ENCODE data around the gene KL. TPM values are rescaled to one million over a fixed set of nuclear protein-coding genes. Genes with fewer than 3 reads are reported as not detected.

The KL gene
- polyA plus RNA-seq, 1 of the 3 experiments (the other 2 are of a cell fraction), result 0.02 TPM

- POLR2A ChIA-PET, result no interaction called here
- no peaks in the 10 kb centered on the region for H3K79me2 ChIP-seq (ENCODE audit: insufficient read depth)
- no peaks in the 10 kb centered on the region for H3K36me3 ChIP-seq (replicated peaks in 1 of 2; ENCODE audit: control insufficient read depth in 1 of 2, insufficient read depth in 2 of 2, low read length in 1 of 2)
- 65% methylated on average over 4 of the region's 4 CpGs for WGBS (ENCODE audit: low lambda C conversion rate)
- H2AFZ ChIP-seq (ENCODE audit: low read depth), result no peak overlapping the region
- H3K9me2 ChIP-seq, result no peaks in the 10 kb centered on the region
- H4K20me1 ChIP-seq (ENCODE audit: insufficient read depth), result no peaks in the 10 kb centered on the region
- peaks cover 0 to 7% of the 10 kb centered on the region in 2 experiments; a peak in 2 of 4 replicates for H3K4me1 ChIP-seq (ENCODE audit: control insufficient read depth in 1 of 2, insufficient read depth in 2 of 2, low read depth in 1 of 2, low read length in 1 of 2)
- no peaks in the 10 kb centered on the region for H3F3A ChIP-seq (replicated peaks; ENCODE audit: insufficient read depth)
- H3K4me2 ChIP-seq, result no peak overlapping the region
- no peak overlapping the region for H3K27ac ChIP-seq (ENCODE audit: low read depth in 2 of 2, low read length in 1 of 2)
- CTCF ChIA-PET, result interaction anchor here (1.4 kb wide), 1 partner anchor 21 kb away, joined by 3 read pairs; no protein-coding TSS in a partner anchor
- no peak overlapping the region for H3K4me3 ChIP-seq (ENCODE audit: low read depth in 2 of 2, low read length in 1 of 2)
- TF ChIP-seq CHD2 (IDR thresholded peaks at IDR 0.05; ENCODE audit: low read length, partially characterized antibody) (no peak), RXRA (IDR thresholded peaks at IDR 0.05; ENCODE audit: borderline replicate concordance, low read depth) (no peak), SMC3 (IDR thresholded peaks at IDR 0.05; ENCODE audit: low read depth, low read length) (no peak), PBX3 (IDR thresholded peaks at IDR 0.05) (no peak), TCF12 (IDR thresholded peaks at IDR 0.05) (no peak), GATA2 (CRISPR knock-in tag; IDR thresholded peaks at IDR 0.05) (no peak), EZH2phosphoT487 (IDR thresholded peaks at IDR 0.05; ENCODE audit: borderline replicate concordance, low read depth) (no peak), RCOR1 (IDR thresholded peaks at IDR 0.05; ENCODE audit: low read length) (no peak), YY1 (IDR thresholded peaks at IDR 0.05; ENCODE audit: low read depth) (no peak), NRF1 (IDR thresholded peaks at IDR 0.05; ENCODE audit: low read depth, low read length) (no peak), SIN3A (IDR thresholded peaks at IDR 0.05; ENCODE audit: borderline replicate concordance, low read depth, low read length) (no peak), RFX5 (IDR thresholded peaks at IDR 0.05; ENCODE audit: low read length) (no peak), CTCF (IDR thresholded peaks at IDR 0.05) (no peak), TAF1 (IDR thresholded peaks at IDR 0.05; ENCODE audit: borderline replicate concordance, low read depth, low read length) (no peak)
- TF ChIP-seq, protein P1, sequence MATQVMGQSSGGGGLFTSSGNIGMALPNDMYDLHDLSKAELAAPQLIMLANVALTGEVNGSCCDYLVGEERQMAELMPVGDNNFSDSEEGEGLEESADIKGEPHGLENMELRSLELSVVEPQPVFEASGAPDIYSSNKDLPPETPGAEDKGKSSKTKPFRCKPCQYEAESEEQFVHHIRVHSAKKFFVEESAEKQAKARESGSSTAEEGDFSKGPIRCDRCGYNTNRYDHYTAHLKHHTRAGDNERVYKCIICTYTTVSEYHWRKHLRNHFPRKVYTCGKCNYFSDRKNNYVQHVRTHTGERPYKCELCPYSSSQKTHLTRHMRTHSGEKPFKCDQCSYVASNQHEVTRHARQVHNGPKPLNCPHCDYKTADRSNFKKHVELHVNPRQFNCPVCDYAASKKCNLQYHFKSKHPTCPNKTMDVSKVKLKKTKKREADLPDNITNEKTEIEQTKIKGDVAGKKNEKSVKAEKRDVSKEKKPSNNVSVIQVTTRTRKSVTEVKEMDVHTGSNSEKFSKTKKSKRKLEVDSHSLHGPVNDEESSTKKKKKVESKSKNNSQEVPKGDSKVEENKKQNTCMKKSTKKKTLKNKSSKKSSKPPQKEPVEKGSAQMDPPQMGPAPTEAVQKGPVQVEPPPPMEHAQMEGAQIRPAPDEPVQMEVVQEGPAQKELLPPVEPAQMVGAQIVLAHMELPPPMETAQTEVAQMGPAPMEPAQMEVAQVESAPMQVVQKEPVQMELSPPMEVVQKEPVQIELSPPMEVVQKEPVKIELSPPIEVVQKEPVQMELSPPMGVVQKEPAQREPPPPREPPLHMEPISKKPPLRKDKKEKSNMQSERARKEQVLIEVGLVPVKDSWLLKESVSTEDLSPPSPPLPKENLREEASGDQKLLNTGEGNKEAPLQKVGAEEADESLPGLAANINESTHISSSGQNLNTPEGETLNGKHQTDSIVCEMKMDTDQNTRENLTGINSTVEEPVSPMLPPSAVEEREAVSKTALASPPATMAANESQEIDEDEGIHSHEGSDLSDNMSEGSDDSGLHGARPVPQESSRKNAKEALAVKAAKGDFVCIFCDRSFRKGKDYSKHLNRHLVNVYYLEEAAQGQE (IDR thresholded peaks at IDR 0.05; ENCODE audit: low read depth, low read length), result no peak
- TF ChIP-seq, protein P2, sequence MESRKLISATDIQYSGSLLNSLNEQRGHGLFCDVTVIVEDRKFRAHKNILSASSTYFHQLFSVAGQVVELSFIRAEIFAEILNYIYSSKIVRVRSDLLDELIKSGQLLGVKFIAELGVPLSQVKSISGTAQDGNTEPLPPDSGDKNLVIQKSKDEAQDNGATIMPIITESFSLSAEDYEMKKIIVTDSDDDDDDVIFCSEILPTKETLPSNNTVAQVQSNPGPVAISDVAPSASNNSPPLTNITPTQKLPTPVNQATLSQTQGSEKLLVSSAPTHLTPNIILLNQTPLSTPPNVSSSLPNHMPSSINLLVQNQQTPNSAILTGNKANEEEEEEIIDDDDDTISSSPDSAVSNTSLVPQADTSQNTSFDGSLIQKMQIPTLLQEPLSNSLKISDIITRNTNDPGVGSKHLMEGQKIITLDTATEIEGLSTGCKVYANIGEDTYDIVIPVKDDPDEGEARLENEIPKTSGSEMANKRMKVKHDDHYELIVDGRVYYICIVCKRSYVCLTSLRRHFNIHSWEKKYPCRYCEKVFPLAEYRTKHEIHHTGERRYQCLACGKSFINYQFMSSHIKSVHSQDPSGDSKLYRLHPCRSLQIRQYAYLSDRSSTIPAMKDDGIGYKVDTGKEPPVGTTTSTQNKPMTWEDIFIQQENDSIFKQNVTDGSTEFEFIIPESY (IDR thresholded peaks at IDR 0.05; ENCODE audit: borderline replicate concordance, low read depth), result no peak
- peaks cover 26% of the 10 kb centered on the region; the same call in 1 of the 2 replicates for H3K27me3 ChIP-seq (ENCODE audit: insufficient read depth)
- no peak for DNase-seq
- no peaks in the 10 kb centered on the region for H3K9me3 ChIP-seq
- no peak overlapping the region for H3K9ac ChIP-seq
Observed at GRCh38 chr13:33025220-33025744, 9.1 kb downstream of the KL start.

Data from SK-N-SH (cell line).